Right lobe of liver (tissue), 4 donors: ENCODE measurements around the gene FAM219A.

ENCODE experiments used
- CTCF ChIP-seq, 4 donors: fragments of 200-600 bp in 3 of 4; fragments of 450-650 bp in 1 of 4; IDR thresholded peaks; one replicate each; pipeline versions ENCODE4 v1.5.1 to v1.8.0; 2016 to 2022; ENCODE audit warnings: antibody characterized with exemption in 4 of 4, mild to moderate bottlenecking in 2 of 4
- POLR2A ChIP-seq: fragments of 450-650 bp; IDR thresholded peaks from one replicate; pipeline ENCODE4 v1.6.1; 2017; ENCODE audit warnings: antibody characterized with exemption, mild to moderate bottlenecking
- donor health status: DM: no; HTN: no; CAD: no.
- donor health status: DM: no; HTN: no; CAD: no.
- donor health status: DM: no; HTN: yes; CAD: no.

GRCh38 chr9:34459356-34459755, 986 bp upstream of the FAM219A start:
- no peak for TF ChIP-seq CTCF (IDR thresholded peaks at IDR 0.05)
- no peak for TF ChIP-seq POLR2A
